AML-193 (cell line): ENCODE data around the gene MSI2.

Experiments
- DNase-seq, 2 experiments: peaks; one replicate each; lab custom pipeline; 2025; lab: John Stamatoyannopoulos, UW

The MSI2 gene

GRCh38 chr17:57577751-57578607, 321.7 kb downstream of the MSI2 start:
- DNase-seq = no peak

GRCh38 chr17:57578608-57579225, 322.4 kb downstream of the MSI2 start:
- no peak for DNase-seq

GRCh38 chr17:57579245-57579644, 322.9 kb downstream of the MSI2 start:
- no peak for DNase-seq

GRCh38 chr17:57580055-57580739, 323.9 kb downstream of the MSI2 start:
- DNase-seq = no peak

- no peak for DNase-seq
Measured at GRCh38 chr17:57582881-57583756, 326.8 kb downstream of the MSI2 start.

GRCh38 chr17:57584050-57584551, 327.8 kb downstream of the MSI2 start:
- no peak for DNase-seq

- DNase-seq = no peak
Measured at GRCh38 chr17:57585341-57586195, 329.2 kb downstream of the MSI2 start.

GRCh38 chr17:57586196-57586740, 329.9 kb downstream of the MSI2 start:
- no peak for DNase-seq

- DNase-seq = no peak
Measured at GRCh38 chr17:57586742-57587141, 330.4 kb downstream of the MSI2 start.

GRCh38 chr17:57587193-57587969, 331.1 kb downstream of the MSI2 start:
- no peak for DNase-seq

- DNase-seq = no peak
Measured at GRCh38 chr17:57588086-57588485, 331.8 kb downstream of the MSI2 start.

- no peak for DNase-seq
Measured at GRCh38 chr17:57589151-57590034, 333.1 kb downstream of the MSI2 start.

GRCh38 chr17:57593739-57594462, 337.6 kb downstream of the MSI2 start:
- DNase-seq = no peak

GRCh38 chr17:57594767-57595166, 338.4 kb downstream of the MSI2 start:
- no peak for DNase-seq

GRCh38 chr17:57595426-57595825, 339.1 kb downstream of the MSI2 start:
- DNase-seq = no peak

- DNase-seq = no peak
Measured at GRCh38 chr17:57595947-57596695, 339.8 kb downstream of the MSI2 start.

- no peak for DNase-seq
Measured at GRCh38 chr17:57597101-57597500, 340.8 kb downstream of the MSI2 start.
